ENCODE data around the gene NIT2.
"Not testable (repeated sequence)": the region's sequence is repeated elsewhere in the genome, so short reads cannot be mapped to it uniquely, and the experiment has no call there.

Gene NIT2

DNA sequence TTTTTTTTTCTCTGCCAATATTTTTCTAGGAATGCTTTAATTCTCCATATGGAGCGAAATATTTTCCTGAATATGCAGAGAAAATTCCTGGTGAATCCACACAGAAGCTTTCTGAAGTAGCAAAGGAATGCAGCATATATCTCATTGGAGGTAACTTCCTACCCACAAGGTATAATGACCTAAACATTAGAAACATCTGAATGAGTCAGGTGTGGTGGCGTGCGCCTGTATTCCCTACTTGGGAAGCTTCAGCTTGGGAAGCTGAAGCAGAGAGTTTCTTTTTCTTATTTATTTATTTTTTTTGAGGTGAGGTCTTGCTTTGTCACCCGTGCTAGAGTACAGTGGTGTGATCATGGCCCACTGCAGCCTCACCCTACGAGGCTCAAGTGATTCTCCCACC is 5.2 kb downstream of the NIT2 start:
- DNase-seq, result no peak

DNA sequence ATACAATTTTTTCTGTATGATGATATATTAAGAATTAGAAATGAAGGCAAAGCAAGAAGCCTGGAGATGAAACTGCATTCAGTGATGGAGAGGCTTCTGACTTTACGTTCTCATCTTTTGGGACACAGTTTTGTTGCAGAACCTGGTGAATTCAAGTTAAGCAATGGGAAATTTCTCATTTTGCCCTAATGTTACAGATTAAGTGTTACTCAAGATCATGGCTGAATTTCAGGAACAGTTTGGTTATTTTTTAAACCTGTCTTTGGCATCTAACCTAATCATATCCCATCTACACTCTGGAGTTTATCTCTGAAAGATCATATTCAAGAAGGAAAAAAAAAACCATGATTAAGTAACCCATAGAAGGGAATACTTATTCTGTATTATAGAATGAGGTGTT is 6.0 kb downstream of the NIT2 start:
- no peak for DNase-seq

DNA sequence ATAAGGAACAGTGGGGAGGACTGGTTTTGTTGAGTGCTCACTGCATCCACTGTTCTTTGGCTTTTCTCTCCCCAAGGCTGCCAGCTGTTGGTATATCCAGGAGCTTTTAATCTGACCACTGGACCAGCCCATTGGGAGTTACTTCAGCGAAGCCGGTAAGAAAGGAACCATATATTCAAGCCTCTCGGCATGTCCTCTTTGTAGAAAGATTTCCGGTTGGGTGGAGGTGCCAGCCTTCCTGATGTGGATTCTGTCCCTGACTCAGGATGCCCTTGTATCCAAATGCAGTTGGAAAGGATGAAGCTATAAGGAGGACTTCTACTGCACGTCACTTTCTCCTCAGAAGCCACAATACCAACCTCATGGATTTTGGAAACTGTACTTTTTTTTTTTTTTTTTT is 14.2 kb downstream of the NIT2 start:
- no peak for DNase-seq

DNA sequence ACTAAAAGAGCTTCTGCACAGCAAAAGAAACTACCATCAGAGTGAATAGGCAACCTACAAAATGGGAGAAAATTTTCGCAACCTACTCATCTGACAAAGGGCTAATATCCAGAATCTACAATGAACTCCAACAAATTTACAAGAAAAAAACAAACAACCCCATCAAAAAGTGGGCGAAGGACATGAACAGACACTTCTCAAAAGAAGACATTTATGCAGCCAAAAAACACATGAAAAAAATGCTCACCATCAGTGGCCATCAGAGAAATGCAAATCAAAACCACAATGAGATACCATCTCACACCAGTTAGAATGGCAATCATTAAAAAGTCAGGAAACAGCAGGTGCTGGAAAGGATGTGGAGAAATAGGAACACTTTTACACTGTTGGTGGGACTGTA is 17.2 kb downstream of the NIT2 start:
- DNase-seq, result not testable (repeated sequence)

DNA sequence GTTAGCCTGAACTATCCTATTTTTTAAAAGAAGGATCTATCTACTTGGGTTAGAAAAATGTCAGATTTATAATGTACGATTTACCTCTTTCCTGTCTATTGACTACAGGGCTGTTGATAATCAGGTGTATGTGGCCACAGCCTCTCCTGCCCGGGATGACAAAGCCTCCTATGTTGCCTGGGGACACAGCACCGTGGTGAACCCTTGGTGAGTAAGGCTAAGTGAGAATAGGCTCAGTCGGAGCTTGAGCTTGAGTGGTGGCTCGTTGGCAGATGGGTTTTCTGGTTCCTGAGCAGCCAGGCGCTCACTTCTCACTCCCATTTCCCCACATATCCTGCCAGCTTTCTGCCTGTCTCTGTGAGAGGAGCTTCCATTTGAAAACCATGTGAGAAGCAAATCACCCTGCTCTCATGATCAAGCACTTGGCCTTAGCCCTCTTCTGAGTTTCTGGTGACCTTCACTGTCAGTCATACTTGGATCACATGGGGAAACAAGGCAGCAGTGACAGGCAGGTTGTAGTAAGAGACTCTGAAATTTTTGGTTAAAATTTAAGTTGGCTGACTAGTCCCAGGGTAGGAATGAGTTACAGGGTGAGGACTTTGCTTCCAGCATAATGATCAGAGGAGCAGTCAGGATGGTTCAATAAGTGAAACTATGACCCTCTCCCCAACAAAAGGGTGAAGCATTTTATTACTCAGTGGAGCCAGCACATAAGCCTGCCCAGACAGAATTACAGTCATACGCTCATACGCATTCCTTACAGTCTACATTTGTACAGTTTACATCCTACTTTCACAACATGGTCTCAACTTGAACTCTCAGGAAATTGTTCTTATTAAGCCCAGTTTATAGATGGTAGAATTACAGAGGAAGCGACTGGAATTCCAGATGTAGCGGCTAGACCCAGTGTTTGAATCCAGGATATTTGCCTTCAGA is 18.0 kb downstream of the NIT2 start:
- no peak for DNase-seq

DNA sequence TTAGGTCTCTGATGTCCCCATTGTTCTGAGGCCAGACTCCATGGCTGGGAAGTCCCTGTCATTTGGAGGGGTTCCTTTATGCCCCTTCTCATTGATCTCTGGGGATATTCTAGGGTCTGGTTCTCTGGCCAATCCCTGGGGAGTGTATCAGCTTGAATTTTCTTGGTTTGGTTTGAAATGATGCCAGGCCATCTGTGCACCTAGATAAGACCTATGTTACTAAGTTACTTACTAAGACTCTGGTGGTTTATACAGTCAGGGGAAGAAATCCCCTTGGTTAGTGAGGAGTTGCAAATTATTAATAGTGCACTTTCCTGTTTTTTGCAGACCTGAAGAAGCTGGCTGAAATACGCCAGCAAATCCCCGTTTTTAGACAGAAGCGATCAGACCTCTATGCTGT is 20.3 kb downstream of the NIT2 start:
- DNase-seq, result no peak

DNA sequence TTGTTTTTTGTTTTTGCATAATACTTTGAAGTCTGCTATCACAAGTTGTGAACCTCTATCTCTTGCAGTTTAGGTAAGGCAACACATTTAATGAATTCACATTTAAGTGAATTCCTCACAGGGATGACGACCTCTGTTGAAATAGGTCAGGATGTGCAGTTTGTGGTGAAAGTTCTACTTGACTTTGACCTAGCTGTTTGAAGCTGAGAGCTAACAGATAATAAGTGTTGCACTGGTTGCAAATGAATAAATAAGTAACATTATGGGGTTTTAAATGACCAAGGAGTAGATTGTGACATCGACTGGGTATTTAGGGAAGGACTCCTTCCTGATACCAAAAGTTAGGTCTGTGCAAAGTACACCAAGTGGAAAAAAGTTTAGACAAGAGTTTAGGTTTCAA is 23.9 kb downstream of the NIT2 start:
- DNase-seq, result no peak

DNA sequence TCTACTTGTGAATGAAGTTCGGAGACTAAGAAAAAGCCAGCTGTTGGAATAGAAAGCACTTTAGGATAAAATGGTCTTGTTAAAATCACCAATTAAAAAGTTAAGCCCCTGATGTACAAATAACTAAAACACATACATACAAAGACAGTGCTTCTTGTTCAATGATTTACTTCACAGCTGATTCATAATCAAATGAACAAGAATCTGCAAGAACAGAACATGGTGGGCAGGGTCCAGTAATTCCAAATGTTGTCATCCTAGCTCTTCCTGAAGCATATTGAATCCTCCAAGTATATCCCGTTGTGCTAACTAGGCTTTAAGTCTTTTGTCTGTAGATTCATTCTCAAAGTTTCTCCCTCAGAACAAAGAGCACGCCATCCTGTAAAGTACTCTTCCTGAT is 24.5 kb downstream of the NIT2 start:
- no peak for DNase-seq

DNA sequence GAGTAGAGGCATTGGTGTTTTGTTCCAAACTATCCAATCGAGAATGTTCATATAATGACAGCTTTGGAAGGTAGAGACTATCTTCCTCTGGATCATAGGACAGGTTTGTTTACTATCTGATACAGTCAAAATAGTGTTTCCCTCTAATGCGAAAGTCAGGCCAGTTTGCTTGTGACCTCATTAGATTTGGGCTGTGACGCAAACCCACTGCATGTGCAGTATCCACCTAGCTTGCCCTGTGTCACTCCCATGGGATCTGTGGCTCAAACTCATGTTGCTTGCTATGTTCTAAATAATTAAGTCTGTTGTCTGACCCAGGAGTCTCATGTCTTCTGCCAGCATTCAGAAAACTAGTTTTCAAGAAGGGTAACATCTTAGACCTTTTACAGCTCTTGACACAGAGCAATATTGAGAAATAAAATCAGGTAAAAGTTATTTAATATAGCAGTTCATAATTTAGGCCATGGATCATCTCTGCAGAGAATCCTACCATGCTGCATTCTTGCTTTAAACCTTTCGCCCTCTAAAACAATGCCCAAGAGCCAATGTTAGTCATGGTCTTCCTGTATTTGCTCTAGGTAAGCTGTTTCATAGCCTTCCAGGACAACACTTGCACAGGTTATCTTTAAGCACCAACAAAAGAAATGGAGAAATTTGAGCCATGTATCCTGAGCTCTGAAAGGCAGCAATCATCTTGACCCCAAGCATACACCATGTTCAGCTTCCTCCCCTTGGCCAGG is 26.4 kb downstream of the NIT2 start:
- no peak for DNase-seq

DNA sequence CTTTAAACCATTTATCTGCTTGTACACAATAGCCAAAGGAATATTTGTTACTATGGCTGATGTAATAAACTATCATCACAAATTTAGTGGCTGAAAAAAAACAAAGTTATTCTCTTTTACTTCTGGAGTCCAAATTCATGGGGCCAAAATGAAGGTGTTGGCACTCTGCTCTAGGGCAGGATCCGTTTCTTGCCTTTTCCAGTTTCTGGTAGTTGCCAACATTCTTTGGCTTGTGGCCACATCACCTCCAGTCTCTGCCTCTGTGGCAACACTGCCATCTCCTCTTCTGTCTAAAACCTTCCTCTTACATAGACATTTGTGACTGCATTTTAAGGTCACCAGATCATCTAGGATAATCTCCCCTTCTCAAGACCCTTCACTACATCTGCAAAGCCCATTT is 27.3 kb downstream of the NIT2 start:
- no peak for DNase-seq

DNA sequence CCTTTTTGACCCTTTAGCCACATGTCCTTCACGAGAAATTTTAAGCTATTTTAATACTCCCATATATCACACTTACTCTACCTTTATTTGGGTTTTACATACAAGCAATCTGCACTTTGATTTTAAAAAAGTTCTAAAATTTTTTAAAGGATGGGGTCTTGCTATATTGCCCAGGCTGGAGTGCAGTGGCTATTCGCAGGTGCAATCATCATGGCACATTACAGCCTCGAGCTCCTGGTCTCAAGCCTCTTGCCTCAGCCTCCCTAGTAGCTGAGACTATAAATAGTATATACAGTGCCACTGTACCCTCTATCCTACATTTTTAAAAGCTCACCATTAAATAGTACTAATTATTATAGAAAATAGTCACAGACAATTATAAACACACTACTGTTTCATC is 29.9 kb downstream of the NIT2 start:
- no peak for DNase-seq

DNA sequence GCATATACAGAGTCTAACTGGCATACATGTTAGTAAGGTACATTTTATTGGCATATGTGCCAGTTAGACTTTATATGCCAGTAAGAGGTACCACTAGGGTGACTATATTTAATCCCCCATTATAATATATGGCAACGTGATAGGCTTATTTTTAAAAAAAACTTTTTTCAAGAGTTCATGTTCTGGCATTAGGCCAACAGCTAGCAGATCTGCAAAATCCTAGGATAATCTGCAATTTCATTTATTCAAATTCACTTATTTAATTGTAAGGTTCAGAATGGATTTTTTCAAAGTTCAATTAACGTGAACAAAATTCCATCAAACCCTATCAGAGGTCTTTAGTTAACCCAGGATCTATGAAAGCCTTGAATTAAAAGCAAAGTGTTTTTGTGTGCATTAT is 31.9 kb downstream of the NIT2 start:
- DNase-seq, result no peak

DNA sequence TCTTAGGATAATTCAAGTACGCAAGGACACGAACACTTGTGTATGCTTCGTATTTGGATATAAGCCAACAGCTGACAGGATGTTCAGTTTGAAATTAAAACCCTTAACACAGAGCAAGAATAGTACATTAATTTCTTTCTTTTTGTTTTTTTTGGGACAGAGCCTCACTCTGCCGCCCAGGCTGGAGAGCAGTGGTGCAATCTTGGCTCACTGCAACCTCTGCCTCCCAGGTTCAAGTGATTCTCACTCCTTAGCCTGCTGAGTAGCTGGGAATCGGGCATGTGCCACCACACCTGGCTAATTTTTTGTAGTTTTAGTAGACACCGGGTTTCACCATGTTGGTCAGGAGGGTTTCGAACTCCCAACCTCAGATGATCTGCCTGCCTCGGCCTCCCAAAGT is 33.9 kb downstream of the NIT2 start:
- DNase-seq, result no peak

DNA sequence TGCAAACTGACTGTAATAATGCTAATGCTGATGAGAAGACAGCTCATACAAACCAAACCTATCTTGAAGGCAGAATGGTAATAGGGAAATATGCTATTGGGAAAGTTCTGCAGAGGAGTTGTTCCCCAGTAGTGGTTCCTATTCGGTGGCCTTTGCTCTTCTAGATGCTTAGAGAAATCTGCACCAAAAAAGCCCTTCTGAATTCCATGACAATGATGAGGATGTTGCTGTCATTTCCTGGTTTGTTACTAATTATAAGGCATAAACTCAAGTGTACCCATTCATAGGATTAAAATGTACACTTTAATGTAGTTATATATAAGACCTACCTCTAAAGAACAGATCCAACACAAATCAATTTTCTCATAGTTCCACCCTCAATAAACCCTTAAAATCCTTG is 36.2 kb downstream of the NIT2 start:
- DNase-seq, result no peak

DNA sequence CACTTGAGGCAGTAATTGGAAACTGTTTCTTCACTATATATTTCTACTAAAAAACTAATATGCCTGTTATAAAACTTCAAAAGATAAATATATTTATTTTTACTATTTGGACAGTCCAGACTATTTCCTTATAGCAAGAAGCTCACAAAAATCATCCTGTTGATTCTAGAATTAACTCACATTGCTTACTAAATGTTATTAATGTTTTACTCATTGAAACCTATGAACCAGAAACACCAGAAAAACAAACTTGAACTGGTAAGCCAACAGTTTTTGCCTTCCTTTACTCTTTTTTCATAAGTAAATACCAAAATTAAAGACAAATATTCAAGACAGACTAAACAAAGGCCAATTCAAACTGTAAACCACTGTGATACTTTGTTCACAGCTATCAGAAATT is 40.0 kb downstream of the NIT2 start:
- no peak for DNase-seq

DNA sequence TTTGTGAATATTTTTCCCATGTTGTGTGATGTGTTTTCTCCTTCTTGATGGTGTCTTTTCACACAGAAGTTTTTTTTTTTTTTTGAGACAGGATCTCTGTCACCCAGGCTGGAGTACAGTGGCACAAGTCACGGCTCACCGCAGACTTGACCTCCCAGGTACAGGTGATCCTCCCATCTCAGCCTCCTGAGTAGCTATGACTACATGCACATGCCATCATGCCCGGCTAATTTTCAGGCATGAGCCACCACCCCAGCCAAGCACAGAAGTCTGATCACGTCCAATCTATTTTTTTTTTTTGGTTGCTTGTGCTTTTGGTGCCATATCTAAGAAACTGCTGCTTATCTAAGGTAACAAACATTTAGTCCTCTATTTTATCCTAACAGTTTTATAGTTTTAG is 41.7 kb downstream of the NIT2 start:
- no peak for DNase-seq

DNA sequence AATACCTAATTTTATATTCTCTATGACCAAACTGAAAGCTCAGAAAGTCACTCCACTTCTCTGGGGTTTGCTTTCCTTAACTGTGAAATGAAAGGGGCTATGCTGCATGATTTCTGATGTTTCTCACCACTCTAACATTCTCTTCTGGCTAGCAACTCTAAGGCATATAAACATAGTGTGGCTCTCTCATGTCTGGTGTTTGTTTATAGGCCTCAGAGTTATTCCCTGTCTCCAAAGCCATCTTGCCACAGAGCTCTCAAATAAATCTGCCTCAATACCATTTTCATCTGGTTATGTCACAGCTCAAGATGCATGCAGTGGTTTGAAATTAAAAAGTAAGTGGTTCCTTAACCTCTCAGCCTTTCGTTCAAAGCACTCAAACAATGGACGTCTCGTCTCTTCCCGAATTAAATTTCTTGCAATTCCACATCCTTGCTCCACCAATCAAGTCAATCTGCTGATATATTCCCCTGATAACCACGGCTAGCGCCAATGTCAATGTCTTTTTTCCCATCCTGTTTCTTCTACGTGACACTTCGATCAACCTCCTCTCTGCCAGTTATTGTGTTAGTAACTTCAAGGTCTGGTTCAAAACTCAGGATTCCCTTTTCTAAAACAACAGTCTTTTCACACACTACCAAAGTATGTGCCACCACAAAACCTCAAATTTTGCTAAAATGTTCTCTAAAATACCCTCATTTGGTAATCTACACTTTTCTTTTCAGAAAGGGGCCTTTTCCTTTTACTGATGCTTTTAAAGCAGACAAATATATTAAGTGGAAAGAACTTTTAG is 50.4 kb downstream of the NIT2 start:
- no peak for DNase-seq

DNA sequence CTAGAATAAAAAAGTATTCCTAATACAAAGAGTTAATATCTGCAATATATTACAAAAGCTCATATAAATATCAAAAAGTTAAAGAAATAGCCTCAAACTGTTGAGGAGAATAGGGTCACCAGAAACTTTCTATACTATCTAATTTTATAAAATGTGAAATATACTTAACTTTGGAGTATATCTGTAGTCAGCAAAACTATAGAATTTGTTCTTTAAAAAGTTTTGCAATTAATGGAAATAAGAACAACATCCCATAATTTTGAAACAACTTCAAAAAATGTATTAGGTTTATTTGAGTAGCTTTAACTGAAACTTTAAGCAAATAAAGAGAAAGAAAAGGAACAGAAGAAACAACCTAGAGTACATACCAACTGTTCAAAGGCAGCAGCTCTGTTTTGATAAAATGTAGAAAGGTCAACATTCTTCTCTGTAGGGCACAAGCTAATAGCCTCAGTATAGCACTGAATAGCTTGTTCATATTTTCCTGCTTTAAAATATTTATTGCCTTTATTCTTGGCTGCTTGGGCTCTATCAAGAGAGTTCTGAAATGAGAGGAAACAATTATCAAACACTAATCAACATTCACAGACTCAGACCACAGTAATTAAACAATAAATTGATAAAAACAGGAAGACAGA is 52.0 kb downstream of the NIT2 start:
- no peak for DNase-seq

DNA sequence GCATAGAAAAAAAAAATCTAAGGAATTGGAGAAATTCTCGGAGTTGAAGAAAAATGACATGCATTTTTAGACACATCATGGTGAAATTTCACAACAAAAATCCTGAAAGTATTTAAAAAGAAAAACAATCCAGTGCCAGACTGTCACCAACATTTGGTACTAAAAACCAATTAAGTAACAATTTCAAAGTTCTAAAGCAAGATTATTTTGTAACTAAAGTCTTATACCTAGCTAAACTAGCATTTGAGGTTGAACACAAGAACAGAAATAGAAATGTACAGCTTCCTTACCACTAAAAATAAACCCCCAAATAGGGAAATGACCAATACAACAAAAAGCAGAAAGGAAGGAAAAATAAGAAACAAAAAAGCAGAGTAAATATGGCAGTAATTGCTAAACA is 54.5 kb downstream of the NIT2 start:
- no peak for DNase-seq

DNA sequence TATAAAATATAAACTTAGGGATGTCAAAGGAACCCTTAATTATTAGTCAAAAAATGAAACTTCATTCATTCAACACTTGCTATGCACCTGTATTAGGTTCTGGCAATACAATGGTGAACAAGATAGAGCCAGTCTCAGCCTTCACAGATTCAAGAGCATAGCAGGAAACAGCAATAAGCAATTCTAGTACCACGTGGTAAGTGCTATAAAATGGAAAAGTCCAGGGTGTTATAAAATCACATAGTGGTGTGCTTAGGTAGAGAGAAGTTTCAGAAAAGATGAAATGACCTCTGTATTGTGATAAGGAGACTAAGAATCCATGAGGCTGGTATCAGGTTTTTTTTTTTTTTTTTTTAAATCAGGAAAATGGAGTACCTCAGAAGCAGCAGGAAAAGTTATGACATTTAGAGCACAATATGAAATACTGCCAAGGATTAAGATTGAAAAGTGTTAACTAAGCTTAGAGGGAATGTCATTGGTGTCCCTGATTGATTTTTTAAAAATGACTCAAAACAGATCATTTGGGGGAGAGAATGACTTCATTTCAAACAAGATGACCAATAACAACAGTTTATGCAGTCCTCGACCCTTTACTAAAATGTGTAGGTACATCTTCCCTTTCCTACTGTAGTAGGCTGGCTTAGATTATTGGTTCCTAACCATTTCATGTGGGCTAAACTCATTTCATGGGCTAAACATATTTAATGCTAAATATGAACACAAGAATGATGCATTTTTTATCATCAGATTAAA is 61.3 kb downstream of the NIT2 start:
- DNase-seq, result no peak

DNA sequence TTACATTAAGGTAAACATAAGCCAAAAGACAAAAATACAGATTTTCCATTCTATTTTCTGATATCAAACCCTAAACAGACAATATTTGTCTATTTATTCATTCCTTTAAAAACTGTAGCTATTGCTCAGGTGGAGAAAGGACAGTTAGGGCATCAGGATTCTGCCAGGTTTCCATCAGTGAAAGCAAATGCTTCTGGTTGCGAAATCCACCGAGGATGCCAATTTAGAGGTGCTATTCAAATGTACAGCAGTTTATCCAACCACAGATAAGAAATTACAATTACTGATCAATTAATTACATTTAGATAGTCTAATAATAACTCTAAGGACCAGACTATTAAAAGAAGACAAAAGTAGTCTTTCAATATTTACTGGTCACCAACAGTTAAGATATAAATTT is 62.4 kb downstream of the NIT2 start:
- DNase-seq, result no peak

DNA sequence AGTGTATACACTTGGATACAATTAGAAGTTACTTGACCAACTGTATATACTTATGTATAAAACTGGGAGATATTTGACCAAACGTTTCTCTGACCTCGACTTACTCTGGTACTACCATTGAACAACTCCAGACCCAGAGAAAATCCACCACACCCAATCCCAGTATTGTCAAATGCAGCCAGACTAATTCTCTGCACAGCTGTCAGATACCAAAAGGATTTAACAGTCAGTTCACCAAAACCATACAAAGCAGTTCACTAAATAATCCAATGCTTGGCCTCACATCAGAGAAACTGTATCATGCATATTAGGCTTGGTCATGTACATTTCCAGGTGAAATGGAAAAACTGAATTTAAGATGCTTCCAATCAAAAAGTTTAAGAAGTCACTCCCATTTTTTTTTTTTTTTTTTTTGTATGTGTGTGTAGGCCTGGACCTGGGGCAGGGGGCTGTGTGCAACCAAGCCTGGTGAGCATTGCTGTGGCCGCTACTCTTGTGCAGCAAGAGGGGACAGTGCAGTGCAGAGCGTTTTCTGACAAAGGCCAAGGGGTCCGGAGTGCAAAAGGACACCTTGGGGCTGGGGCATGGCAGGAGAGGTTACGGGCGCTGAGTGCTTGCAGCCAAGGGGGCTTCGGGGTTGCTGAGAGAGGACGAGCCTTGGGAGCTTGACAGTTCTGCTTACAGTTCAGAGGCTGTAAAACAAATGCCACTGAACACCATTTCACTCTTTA is 64.9 kb downstream of the NIT2 start:
- DNase-seq, result no peak
